ENCODE data around the gene OR6B1.
A peak's percentile ranks its signal among the peaks of the same experiment; 100 is the strongest.

DNA sequence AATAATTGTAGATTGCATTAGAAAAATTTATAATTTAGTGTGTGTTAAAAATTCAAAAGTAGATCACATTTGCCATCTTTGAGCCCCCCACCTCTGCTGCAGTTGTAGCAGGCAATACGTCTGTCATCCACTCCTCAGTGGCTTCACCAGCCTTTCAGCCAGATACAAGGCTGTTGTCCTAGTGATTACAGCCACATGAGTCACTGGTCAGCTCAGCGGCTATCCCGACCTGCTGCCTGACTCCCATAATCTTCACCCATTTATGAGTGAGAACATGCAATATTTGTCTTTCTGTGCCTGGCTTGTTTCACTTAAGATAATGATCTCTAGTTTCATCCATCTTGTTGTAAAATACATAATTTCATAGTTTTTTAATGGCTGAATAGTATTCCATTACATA is 57.8 kb downstream of the OR6B1 start:
- TF ChIP-seq EZH2 (IDR thresholded peaks at IDR 0.05; ENCODE audit: borderline replicate concordance, low read depth, low read length, severe bottlenecking) (no peak), FOS (IDR thresholded peaks at IDR 0.05; ENCODE audit: borderline replicate concordance, insufficient read depth, low read length) (peak; percentile 13), POLR2A (IDR thresholded peaks at IDR 0.05; ENCODE audit: low read depth, low read length) (no peak), GATA2 (IDR thresholded peaks at IDR 0.05; ENCODE audit: insufficient read depth, insufficient read length, low read depth, low read length) (no peak), MYC (IDR thresholded peaks at IDR 0.05; ENCODE audit: low read depth, low read length) (no peak), POLR2AphosphoS5 (IDR thresholded peaks at IDR 0.05; ENCODE audit: insufficient read depth, low read depth, low read length) (no peak)
- TF ChIP-seq, protein P1, sequence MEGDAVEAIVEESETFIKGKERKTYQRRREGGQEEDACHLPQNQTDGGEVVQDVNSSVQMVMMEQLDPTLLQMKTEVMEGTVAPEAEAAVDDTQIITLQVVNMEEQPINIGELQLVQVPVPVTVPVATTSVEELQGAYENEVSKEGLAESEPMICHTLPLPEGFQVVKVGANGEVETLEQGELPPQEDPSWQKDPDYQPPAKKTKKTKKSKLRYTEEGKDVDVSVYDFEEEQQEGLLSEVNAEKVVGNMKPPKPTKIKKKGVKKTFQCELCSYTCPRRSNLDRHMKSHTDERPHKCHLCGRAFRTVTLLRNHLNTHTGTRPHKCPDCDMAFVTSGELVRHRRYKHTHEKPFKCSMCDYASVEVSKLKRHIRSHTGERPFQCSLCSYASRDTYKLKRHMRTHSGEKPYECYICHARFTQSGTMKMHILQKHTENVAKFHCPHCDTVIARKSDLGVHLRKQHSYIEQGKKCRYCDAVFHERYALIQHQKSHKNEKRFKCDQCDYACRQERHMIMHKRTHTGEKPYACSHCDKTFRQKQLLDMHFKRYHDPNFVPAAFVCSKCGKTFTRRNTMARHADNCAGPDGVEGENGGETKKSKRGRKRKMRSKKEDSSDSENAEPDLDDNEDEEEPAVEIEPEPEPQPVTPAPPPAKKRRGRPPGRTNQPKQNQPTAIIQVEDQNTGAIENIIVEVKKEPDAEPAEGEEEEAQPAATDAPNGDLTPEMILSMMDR (IDR thresholded peaks at IDR 0.05; ENCODE audit: extremely low read depth in 1 of 2, insufficient read depth in 1 of 2, low read depth in 1 of 2, low read length in 2 of 2): no peak
- TF ChIP-seq, protein P2, sequence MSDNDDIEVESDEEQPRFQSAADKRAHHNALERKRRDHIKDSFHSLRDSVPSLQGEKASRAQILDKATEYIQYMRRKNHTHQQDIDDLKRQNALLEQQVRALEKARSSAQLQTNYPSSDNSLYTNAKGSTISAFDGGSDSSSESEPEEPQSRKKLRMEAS (IDR thresholded peaks at IDR 0.05; ENCODE audit: insufficient read depth, insufficient read length): no peak
